Stimulated activated CD4-positive, alpha-beta T cell treated with anti-CD3 and anti-CD28 coated beads, Interleukin-15, amount 100 ng/mL, for 48 hours (primary cell): ENCODE measurements around the gene TNNI2.
A peak's percentile ranks its signal among the peaks of the same experiment; 100 is the strongest.

Experiments
- DNase-seq, 2 donors: peaks; one replicate each; pipeline ENCODE4 v3.0.0-alpha.2; 2020; ENCODE audit warnings: low read depth in 2 of 2

TNNI2 gene

DNA sequence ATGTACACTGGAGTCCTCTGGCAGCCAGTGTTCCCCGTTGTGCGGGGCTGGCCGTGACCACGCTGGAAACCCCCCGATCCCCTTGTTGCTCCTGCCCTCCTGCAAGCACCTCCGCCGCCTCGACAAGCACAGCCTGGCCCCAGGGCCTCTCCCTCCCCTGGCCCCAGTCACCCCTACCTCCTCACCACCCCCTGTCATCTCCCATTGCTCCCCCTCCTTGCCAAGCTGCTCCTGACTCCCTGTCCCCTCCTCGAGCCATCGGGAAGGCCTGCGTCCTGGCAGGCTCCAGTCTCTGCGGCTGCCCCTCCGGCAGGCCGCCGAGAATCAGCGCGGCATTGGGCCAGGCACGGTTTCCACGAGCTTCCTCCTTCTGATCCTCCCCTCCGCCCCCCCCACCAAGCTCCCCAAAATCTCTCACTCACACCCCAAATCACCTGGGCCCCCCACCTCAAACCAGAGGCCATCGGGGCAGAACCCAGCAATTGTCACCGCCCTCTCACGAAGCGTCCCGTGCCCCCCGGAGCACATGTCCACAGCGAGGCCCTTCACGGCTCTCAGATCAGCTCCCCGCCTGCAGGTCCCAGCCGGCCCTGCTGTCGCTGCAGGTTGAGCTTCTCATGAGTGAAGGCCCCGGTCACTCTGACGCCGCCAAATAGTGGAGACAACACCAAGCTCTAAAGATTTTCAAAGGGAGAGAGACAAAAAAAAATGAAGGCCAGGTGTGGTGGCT lies 8.4 kb downstream of the TNNI2 start:
- no peak for DNase-seq

DNA sequence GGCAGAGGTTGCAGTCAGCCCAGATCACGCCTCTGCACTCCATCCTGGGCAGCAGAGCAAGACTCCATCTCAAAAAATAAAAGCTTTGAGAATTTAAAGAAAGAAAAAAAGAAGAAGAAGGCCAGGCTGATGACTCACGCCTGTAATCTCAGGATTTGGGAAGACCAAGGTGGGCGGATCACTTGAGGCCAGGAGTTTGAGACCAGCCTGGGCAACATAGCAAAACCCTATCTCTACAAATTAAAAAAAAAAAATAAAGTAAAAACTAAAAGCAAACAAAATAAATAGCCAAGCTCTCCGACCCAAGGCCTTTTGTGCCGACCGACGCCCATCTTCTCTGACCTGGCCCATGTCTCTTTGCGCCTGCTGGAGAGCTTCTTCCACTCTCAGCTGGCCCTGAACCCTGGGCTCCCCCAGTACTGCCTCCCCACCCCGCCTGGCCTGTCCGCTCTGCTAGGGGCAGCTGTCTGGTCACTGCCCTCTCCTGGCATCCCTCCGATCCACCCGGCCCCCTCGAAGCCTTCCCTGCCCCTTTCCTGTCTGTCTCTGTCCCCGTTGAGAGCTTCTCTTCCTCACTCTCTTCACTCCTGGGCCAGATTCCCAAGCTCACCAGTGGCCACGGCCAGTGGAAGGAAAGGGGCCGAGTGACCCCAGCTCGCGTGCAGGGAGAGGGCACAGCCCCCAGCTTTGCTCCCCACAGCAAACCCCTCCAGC lies 9.3 kb downstream of the TNNI2 start:
- DNase-seq = no peak

DNA sequence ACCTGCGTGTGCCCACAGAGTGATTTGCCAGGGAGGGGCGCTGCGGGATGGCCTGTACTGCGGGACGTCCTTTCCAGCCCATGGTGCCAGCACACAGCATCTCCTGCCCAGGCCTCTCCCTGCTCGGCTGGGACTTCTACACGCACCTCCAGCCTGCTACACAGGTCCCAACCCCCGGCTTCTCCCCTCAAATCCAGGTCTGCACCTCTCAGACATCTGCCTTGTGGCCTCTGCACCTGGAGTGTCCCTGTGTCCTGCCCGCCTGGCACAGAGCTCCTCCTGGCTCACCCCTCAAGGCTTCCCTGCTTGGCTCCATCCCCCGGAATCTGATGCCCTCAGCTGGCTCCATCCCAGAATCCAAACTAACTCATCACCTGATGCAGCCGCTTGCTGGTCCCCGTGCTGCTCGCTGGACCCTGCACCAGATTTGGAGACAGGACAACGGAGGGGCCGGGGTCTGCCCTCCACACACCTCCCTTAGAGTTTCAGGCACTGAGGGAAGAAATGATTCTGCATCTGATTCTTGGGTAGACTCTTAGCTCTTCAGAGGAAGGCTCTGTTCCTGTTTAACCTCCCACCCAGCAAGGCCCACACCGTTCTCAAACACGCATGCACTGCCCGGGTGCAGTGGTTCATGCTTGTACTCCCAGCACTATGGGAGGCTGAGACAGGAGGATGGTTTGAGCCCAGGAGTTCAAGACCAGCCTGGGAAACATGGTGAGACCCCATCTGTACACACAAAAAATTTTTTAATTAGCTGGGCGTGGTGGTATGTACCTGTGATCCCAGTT lies 10.1 kb downstream of the TNNI2 start:
- no peak for DNase-seq

DNA sequence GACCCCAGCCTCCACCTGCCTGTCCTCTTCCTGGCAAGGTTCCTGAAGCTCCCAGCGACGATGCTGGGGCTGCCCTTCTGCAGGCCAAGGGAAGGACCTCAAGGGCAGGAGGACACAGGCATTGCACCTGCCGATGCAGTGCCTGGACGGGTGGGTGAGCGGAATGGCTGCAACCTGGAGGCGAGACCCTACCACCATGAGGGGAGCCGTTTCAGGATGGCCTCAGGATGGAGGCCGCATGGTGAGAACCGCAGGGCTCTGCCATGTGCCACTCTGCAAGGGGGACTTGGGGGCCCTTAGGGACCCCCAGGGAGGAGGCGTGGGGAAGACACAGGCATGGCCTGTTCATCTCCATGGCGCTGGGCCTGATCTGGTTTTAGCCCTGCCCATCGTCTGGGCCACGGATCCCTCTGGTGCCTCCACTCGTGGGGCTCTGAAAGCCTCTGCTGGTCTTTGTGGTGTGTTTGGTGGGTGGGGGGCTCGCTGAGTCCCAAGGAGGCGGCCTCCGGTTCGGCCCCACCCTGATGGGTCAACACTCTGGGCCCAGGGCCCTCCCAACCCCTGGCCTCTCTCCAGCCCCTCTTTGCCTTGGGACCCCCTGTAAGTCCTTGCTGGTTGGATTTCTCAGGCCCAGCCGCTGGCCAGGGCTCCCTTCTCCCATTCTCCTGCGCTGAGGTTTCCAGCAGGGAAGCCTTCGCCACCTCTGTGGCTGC lies 12.8 kb downstream of the TNNI2 start:
- DNase-seq = no peak

DNA sequence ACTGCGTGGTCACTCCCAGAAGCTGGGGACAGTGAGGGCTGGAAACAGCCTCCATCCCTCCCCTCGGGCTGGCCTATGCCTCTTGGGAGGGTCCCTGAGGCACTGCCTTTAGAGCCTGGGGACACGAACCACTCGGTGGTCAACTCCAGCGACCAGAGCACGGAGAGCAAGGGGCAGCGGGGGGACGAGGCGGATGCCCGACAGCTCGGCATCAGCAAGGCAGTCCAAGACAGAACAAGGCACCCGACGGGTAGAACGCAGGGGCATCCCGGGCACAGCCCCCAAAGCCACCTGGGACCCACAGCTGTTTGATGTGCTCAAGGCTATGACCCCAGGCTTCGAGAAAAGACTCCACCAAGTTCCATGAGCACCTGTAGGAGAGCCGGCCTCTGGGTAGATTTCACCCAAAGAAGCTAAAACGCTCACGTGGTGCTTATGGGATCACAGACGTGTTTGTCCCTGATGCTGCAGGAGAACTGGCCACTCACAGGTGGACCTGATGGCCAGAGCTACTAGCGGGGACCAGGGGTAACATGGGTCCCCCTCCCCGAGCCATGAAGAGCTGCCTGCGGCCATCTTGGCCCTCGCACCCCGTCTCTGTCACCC lies 13.6 kb downstream of the TNNI2 start:
- no peak for DNase-seq

DNA sequence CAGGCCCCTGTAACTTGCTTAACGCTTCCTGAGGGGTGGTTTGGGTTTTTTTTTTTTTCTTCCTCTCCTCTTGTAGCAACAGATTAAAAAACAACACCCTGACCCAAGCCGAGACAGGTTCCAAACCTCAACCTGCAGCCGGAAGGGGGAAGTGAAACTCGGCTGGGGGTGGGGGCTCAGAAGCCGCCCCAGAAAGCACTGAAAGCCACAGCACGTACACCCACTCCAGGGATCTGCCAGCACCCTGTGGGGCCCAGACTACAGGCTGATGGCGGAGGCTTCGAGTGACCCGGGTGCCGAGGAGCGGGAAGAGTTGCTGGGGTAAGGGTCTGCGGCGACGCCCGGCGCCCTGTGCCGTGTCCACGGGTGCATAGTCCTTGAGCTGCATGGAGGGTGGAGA lies 14.1 kb downstream of the TNNI2 start, which contains the start of gene LSP1:
Gene LSP1, plus strand, starts transcription at position 208 of the 400 bp plus-strand sequence. Its CDS starts 61 bp downstream, at position 269.
- peak; percentile 78 to 82 for DNase-seq

DNA sequence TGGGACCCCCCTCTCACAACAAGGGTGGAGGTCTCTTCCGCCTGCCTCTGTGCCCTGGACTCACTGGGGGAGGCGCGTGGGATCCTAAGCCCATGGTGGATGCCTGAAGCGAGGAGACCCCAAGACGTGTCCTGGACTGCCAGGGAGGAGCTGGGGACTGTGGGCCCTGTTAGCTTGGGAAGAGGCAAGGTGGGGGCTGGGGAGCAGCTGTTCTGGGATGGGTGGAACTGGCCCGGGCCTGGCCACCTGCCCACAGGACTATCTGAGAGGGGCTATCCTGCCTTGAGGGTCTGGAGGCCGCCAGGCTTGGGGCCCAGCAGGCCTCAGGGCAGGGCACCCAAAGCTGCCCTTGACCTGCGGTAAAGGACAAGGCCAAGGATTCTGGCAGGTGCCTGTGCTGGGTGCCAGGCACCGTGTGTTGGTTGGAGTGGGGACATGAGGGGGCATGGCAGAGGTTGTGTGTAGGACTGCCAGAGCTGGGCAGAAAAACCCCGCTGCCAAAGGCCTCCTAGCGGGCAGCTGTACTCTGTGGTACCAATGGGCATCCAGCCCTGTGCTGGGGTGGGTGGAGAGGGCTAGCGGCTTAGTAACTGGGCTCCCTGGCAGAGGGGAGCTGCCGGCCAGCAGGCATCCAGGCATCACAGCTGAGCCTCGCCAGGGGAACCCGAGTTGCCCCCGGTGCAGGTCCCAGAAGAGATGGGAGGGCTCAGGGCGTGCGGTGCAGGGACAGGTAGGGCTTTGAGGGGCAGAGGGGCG lies 14.8 kb downstream of the TNNI2 start:
- no peak for DNase-seq

DNA sequence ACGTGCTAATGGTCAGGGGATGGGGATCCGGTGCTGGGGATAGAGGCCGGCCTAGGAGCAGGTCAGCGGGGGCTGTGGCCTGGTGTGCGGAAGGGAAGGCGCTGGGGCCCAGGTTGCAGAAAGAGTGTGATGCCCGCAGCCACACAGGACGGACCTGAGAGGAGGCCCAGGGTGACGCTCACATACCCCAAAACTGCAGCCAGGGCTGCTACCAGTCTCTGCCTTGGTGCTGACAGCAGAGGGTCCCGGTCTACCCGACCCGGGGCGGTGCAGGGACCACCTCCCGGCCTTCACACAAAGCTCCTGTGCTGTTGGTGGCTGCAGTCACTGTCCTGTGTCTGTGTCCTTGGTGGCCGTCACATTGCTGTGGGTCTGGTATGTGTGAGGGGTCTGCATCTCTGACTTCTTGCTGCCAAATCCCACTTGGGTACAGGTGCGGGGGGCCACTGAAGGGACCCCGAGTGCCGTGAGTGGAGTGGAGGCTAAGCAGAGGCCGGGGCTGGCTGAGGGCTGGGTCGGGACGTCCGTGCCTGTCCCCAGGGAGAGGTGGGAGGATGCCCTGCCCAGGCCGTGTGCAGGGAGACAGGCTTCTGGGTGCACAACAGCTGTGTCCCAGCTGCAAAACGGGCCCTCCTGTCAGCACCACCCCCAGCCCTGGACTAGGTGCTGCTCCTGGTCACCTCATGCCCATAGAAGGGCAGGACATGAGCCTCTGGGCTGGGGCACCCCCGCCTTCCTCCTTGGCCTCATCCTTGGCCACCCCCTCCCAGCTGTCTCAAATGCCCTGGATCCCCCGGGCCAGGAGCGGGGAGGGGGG lies 15.6 kb downstream of the TNNI2 start:
- DNase-seq = no peak

DNA sequence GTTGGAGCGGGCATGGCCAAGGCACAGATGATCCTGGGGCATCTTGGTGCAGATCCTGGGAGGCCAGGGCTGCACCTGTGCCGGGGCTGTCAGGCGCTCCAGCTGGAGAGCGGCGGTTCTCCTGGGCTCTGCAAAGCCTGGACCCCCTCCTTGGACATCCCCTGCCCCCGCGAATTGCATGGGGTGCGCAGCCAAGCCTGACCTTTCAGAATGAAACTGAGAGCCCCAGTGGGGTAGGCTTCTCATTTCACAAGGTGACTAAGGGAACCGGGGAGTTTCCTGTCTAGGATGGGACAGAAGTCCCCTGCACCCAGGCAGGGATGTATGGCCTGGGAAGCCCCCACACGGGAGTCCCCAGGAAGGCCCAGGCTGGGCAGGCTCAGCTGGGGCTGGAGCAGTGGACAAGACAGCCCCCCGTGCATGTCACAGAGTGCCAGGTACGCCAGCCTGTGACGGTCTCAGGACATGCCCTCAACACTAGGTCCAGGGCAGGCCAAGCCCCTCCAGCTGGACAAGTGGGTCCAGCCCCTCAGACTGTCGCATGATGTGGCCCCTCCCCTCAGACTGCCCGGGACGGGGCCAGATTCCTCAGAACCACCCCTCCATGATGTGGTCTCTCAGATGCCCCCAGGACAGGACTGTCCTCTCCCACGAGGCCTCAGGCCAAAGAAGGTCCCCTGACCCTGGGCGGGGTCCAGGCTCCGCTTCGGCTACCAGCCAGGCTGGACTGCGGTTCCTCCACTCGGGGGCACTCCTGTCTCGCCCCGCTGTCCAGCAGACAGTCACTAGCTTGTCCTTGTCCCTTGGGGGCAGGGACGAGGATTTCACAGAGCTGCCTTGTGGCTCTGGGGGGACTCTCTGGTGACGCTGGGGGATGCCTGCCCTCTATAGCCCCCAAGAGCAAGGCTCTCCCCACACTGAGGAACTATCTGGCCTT lies 16.4 kb downstream of the TNNI2 start:
- peak in 1 of 2 donors; percentile 42 for DNase-seq

DNA sequence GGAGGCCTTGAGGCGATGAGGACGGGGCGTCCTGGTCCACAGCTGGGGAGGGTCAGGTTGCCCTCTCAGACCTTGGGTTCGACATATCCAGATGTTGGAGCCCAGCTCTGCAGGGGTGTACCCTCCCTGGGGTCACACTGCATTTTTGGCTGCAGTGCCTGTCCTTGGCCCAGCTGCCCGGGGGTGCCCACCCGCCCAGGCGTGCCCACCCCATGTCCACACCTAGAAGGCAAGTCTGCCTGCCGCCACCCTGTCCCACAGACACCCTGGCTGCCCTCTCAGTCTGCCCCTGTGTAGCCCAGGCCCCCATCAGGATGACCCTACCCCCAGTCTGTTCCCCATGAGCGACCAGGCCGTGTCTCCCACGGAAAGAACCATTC lies 17.1 kb downstream of the TNNI2 start:
- DNase-seq = no peak

DNA sequence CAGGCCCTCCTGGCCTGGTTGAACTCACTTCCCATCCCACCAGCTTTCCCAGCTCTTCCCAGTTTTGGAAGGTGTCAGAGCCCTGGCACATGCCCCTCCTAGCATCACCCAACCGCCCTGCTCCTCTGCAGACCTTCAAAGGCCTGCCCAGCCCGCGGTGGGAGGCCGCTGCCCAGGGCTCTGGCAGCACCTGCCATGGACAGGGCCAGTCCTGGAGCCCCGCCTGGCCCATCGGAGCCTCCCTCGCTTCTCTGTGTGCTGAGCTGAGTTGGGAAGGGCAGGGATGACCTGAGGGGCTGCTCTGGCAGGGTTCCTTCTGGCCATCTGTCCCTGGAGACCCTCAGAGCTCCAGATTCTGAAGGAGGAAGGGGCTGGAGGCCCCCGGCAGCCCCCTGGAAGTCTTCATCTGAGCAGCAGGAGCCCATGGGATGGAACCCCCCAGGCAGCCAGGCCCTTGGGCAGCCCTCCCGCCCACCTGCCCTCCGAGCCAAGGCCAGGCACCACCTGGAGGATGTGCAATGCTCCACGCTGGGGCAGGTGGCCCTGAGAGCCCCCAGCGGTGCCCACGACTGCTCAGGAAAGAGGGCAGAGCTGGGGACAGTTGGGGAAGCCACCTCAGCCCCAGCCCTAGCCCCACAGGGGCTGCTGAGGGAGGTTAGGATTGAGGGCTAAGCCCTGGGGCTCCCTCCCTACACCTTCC lies 17.7 kb downstream of the TNNI2 start:
- DNase-seq = no peak

DNA sequence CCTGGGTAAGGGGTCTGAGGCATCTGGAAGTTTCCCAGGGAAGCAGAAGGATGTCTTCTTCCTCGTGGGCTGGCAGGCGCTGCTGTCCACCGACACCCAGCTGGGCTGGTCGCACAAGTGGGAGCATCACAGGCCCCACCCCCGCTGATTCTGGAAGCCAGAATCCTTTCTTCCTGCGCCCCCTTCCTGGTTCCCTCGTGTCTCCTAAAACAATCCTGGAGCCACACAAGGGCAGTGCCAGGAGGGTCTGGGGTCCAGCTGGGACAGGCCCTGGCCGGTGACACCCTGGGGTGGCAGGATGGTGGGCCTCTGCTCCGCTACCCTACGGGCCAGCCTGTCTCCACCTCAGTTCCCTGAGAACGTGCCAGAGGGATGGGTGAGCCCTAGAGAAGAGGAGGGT lies 18.3 kb downstream of the TNNI2 start:
- no peak for DNase-seq

DNA sequence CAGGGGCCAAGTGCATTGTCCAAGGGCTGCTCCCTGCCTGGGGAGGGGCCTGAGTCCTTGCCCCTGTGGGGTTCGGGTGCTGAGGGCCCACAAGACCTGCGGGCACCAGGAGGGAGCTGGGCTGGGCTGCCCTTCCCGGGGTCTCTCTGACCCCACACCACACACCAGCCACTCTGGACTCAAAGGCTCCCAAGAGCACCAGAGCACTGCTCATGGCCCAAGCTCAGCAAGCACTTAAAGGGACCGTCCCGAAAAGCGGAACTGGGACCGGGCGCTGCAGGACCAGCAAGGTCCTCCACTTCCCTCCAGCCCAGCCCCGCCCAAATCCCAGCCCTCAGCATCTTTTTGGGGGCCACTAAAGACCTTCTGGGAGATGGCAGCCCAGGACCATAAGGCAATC lies 19.4 kb downstream of the TNNI2 start:
- no peak for DNase-seq

DNA sequence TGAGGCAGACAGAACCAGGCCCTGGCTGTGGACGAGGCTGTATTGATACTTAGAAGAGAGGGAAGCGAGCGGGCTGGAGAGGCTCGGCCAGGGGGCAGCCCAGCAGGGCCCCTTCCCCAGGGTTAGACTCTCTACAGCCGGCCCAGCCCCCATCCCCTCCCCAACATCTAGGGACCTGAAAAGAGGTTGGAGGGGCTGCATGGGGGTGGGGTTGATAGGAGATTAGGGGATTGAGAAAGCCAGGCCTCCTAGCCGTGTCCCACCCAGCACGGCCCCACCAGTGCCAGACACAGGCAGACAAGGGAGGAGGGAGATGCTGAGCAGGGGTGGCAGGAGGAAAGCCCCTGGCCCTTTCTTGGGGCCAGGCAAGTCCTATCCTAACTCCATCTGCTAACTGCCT lies 19.8 kb downstream of the TNNI2 start:
- DNase-seq = no peak

DNA sequence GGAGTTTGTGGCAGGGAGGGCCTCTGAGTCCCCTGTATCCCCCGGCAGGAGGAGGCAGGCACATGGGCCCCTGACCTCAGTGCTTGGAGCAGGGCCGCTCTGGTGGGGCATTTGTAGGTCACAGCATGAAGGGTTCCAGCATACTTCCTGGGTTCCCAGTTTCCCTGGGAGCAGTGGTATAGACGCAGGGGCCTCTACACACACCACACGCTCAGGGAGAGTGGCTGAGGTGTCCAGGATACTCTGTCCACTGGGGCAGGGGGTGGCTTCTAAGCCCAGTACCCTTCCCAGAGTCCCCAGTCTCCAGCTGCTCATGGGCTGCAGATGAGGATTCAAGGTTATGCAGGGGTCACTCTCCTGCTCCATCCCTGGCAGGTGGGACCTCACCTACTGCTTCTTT lies 20.2 kb downstream of the TNNI2 start:
- DNase-seq = no peak

DNA sequence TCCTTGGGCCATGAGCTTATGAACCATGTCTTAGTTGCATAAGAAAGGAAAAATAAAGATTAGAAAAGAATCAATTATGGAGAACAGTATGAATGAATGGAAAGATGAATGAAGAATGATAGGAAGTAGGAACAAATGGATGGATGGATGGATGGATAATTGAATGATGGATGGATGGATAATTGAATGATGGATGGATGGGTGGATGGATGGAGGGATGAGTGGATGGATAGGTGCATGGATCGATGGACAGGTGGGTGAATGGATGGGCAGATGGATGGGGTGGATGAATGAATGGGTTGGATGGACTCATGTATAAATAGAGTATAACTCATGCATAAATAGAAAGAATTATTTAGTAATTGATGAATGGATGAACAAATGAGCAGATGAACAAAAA lies 21.3 kb downstream of the TNNI2 start:
- no peak for DNase-seq

DNA sequence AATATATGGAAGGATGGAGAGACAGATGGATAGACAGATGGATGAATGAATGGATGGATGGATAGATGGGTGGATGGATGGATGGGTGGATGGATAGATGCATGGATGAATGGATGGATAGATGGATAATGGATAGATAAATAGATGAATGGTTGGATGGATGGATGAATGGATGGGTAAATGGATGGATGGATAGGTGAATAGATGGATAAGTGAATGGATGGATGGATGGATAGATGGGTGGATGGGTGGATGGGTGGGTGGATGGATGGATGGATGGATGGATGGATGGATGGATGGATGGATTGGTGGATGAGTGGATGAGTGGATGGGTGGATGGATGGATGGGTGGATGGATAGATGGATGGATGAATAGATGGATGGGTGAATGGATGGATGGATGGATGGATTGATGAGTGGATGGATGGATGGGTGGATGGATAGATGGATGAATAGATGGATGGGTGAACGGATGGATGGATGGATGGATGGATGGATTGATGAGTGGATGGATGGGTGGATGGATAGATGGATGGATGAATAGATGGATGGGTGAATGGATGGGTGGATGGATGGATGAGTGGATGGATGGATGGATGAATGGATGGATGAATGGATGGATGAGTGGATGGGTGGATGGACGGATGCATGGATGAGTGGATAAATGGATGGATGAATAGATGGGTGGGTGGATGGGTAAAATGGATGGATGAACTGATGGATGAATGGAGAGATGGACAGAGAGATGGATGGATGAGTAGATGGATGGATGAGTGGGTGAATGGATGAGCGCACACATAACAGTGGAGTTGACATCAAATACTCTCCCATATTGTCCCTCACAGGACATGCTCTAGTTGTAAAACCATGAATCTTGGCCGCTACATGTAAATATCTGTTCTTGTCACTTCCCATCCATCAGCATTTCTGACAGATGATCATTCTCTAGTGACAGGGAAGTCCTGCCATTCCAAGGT lies 22.9 kb downstream of the TNNI2 start:
- no peak for DNase-seq
